Astrocyte (in vitro differentiated cells and primary cell): ENCODE data around the gene DIP2C.

Experiments
- EZH2 ChIP-seq: IDR thresholded peaks from 2 replicates; pipeline ENCODE4 v1.6.1; 2012; ENCODE audit warnings: mild to moderate bottlenecking, low read length, inconsistent platforms; ENCODE audit not compliant: insufficient read depth
- TF ChIP-seq, protein P1 (sequence below): IDR thresholded peaks from 2 replicates; pipeline ENCODE4 v1.5.1; 2011; ENCODE audit warnings: low read depth, mild to moderate bottlenecking, inconsistent platforms, low read length, moderate library complexity; ENCODE audit not compliant: insufficient read depth

- TF ChIP-seq, protein P1, sequence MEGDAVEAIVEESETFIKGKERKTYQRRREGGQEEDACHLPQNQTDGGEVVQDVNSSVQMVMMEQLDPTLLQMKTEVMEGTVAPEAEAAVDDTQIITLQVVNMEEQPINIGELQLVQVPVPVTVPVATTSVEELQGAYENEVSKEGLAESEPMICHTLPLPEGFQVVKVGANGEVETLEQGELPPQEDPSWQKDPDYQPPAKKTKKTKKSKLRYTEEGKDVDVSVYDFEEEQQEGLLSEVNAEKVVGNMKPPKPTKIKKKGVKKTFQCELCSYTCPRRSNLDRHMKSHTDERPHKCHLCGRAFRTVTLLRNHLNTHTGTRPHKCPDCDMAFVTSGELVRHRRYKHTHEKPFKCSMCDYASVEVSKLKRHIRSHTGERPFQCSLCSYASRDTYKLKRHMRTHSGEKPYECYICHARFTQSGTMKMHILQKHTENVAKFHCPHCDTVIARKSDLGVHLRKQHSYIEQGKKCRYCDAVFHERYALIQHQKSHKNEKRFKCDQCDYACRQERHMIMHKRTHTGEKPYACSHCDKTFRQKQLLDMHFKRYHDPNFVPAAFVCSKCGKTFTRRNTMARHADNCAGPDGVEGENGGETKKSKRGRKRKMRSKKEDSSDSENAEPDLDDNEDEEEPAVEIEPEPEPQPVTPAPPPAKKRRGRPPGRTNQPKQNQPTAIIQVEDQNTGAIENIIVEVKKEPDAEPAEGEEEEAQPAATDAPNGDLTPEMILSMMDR, result no peak
- no peak for TF ChIP-seq EZH2
These were observed 192.2 kb downstream of the DIP2C start for GRCh38 chr10:497289-497688.
